A549 treated with dexamethasone at 1 μM for 4 hours (cell line): ENCODE data around the gene ACAT1. TPM values are rescaled to one million over a fixed set of nuclear protein-coding genes. Genes with fewer than 3 reads are reported as not detected.

ENCODE experiments used
- total RNA-seq: library from RNA; stranded (reverse); fragments of 200-300 nt; extraction: Qiagen RNA extraction; gene quantifications from 5 replicates; pipeline ENCODE4 v1.2.3, GENCODE V29; 2022

ACAT1 gene
- total RNA-seq = 60.9 to 76.4 TPM (median 66.5 TPM) in 5 replicates

GRCh38 chr11:108121274-108122155 is at the start of gene ACAT1:
Gene ACAT1, plus strand, starts transcription at chr11:108121567. Its CDS starts 40 bp downstream, at chr11:108121607.

Other genes starting within 250 kb of the ACAT1 start
- gene RAB39A, start 193.1 kb upstream of the ACAT1 start, total RNA-seq = 0.21 to 0.69 TPM (median 0.52 TPM) in 5 replicates
- gene CUL5, start 112.7 kb upstream of the ACAT1 start, total RNA-seq = 7.1 to 13.2 TPM (median 11.0 TPM) in 5 replicates
- 4.0 to 5.7 TPM (median 4.8 TPM) in 5 replicates for gene NPAT, start 101.1 kb downstream of the ACAT1 start, total RNA-seq
- gene ATM, start 101.5 kb downstream of the ACAT1 start, total RNA-seq = 6.0 to 9.1 TPM (median 9.0 TPM) in 5 replicates